Fibroblast of lung (primary cell): ENCODE results near the gene B3GALT5. TPM values are rescaled to one million over a fixed set of nuclear protein-coding genes. Genes with fewer than 3 reads are reported as not detected.

ENCODE experiments used
- DNase-seq, 2 donors: peaks; one replicate each; pipeline versions ENCODE4 v3.0.0 to v3.0.0-alpha.2; 2010; ENCODE audit warnings: low read depth in 2 of 2
- H2AFZ ChIP-seq: 2 replicates; pipeline ENCODE4 v1.5.1; 2012; ENCODE audit warnings: low read length, control low read depth, inconsistent platforms
- H3K27ac ChIP-seq: 2 replicates; pipeline ENCODE4 v1.5.1; 2011; ENCODE audit warnings: low read length, control low read depth; ENCODE audit not compliant: insufficient read depth
- H3K27me3 ChIP-seq: 2 replicates; pipeline ENCODE4 v1.5.1; 2011; ENCODE audit warnings: mild to moderate bottlenecking, low read length; ENCODE audit not compliant: control insufficient read depth, insufficient read depth
- H3K36me3 ChIP-seq: 2 replicates; pipeline ENCODE4 v1.5.1; 2011; ENCODE audit warnings: low read length; ENCODE audit not compliant: control insufficient read depth, insufficient read depth
- H3K4me1 ChIP-seq: 2 replicates; pipeline ENCODE4 v1.5.1; 2011; ENCODE audit warnings: low read length; ENCODE audit not compliant: control insufficient read depth, insufficient read depth; ENCODE audit errors: extremely low read depth
- H3K4me2 ChIP-seq: 2 replicates; pipeline ENCODE4 v1.5.1; 2011; ENCODE audit warnings: low read length, control low read depth; ENCODE audit not compliant: insufficient read depth; ENCODE audit errors: extremely low read depth
- H3K4me3 ChIP-seq, 4 experiments: fragments of 200-600 bp in 1 of 4; sonication (generic) in 1 of 4; replicated peaks in 1 of 4; 2 replicates each; pipeline ENCODE4 v1.5.1; 2011 to 2016; ENCODE audit warnings: low read length in 4 of 4, low read depth in 3 of 4, mild to moderate bottlenecking in 3 of 4, control low read depth in 2 of 4, inconsistent platforms in 1 of 4, mixed read lengths in 1 of 4; ENCODE audit not compliant: insufficient read depth in 1 of 4; ENCODE audit errors: control extremely low read depth in 1 of 4
- H3K79me2 ChIP-seq: 2 replicates; pipeline ENCODE4 v1.5.1; 2012; ENCODE audit warnings: mild to moderate bottlenecking, low read length, inconsistent platforms; ENCODE audit not compliant: control insufficient read depth, insufficient read depth
- H3K9ac ChIP-seq: 2 replicates; pipeline ENCODE4 v1.5.1; 2011; ENCODE audit warnings: mild to moderate bottlenecking, low read length, control low read depth; ENCODE audit not compliant: insufficient read depth
- H3K9me3 ChIP-seq: 2 replicates; pipeline ENCODE4 v1.5.1; 2012; ENCODE audit warnings: low read depth, low read length; ENCODE audit not compliant: control insufficient read depth, insufficient read depth
- H4K20me1 ChIP-seq: 2 replicates; pipeline ENCODE4 v1.5.1; 2011; ENCODE audit warnings: low read length; ENCODE audit not compliant: control insufficient read depth, insufficient read depth; ENCODE audit errors: extremely low read depth
- EZH2 ChIP-seq: IDR thresholded peaks from 2 replicates; pipeline ENCODE4 v1.5.1; 2012; ENCODE audit warnings: low read length, control low read depth, mild to moderate bottlenecking; ENCODE audit errors: missing control alignments
- polyA plus RNA-seq, 2 donors: library from polyadenylated mRNA; depleted of rRNA in 1 of 2; stranded (reverse) in 1 of 2; unstranded in 1 of 2; fragments of >200 nt; gene quantifications; 2 replicates each; pipeline ENCODE4 v1.2.1, GENCODE V29; 2011 to 2012; ENCODE audit warnings: missing spikeins in 1 of 2
- total RNA-seq: library from RNA; depleted of rRNA; stranded (reverse); fragments of >200 nt; gene quantifications from 2 replicates; pipeline ENCODE4 v1.2.1, GENCODE V29; 2014
- TF ChIP-seq, protein P1 (sequence below), 2 donors: IDR thresholded peaks in 1 of 2; conservative IDR thresholded peaks in 1 of 2; 1 replicate in 1 of 2; 2 replicates in 1 of 2; pipeline ENCODE4 v1.5.1; 2011 to 2012; ENCODE audit warnings: low read length in 2 of 2, control low read depth in 1 of 2, inconsistent platforms in 1 of 2, low read depth in 1 of 2, mild to moderate bottlenecking in 1 of 2

B3GALT5 gene
- total and polyA plus RNA-seq, 2 donors (not counting 1 experiment from before 2014, with no cell fraction given): under 0.01 TPM

DNA sequence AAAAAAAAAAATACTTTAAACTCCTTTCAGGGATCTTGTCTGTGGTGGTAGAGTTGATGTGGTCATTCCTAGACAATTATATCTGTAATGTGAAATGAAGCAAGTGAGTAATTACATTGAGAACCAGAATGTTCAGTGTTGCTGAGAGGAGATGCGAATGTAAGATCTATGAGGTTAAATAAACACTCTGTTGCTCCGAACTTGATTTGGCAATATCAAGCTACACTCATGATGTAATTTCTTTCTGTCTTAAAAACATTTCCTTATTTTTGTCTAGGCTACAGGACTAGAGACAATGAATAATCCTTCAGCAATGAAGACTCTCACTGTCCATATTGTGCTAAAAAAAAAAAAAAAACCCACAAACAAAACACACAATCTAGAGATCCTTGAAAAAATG lies 69.1 kb downstream of the B3GALT5 start:
- peak; percentile 43 to 93 for DNase-seq

GRCh38 chr21:39685236-39685635 lies 72.5 kb downstream of the B3GALT5 start:
- Histone ChIP-seq H3K4me2 (no peak overlapping the region), H4K20me1 (no peaks in the 10 kb centered on the region), H3K9me3 (no peaks in the 10 kb centered on the region), H3K4me1 (no peaks in the 10 kb centered on the region), H3K27me3 (no peaks in the 10 kb centered on the region), H3K9ac (no peak overlapping the region), H3K79me2 (no peaks in the 10 kb centered on the region), H3K4me3 (no peak overlapping the region), H3K27ac (no peak overlapping the region), H3K36me3 (no peaks in the 10 kb centered on the region), H2AFZ (no peak overlapping the region)
- DNase-seq: no peak
- no peak for TF ChIP-seq EZH2
- TF ChIP-seq, protein P1, sequence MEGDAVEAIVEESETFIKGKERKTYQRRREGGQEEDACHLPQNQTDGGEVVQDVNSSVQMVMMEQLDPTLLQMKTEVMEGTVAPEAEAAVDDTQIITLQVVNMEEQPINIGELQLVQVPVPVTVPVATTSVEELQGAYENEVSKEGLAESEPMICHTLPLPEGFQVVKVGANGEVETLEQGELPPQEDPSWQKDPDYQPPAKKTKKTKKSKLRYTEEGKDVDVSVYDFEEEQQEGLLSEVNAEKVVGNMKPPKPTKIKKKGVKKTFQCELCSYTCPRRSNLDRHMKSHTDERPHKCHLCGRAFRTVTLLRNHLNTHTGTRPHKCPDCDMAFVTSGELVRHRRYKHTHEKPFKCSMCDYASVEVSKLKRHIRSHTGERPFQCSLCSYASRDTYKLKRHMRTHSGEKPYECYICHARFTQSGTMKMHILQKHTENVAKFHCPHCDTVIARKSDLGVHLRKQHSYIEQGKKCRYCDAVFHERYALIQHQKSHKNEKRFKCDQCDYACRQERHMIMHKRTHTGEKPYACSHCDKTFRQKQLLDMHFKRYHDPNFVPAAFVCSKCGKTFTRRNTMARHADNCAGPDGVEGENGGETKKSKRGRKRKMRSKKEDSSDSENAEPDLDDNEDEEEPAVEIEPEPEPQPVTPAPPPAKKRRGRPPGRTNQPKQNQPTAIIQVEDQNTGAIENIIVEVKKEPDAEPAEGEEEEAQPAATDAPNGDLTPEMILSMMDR (conservative IDR thresholded peaks at IDR 0.05 in 1 of 2, IDR thresholded peaks at IDR 0.05 in 1 of 2; ENCODE audit: low read depth in 1 of 2, low read length in 2 of 2): no peak

More for the DNA sequence above, 69.1 kb downstream of the B3GALT5 start:
- Histone ChIP-seq H4K20me1 (no peaks in the 10 kb centered on the region), H3K4me3 (no peak overlapping the region), H3K27me3 (no peaks in the 10 kb centered on the region), H3K9me3 (no peaks in the 10 kb centered on the region), H3K9ac (no peak overlapping the region), H3K4me1 (no peaks in the 10 kb centered on the region), H2AFZ (no peak overlapping the region), H3K36me3 (no peaks in the 10 kb centered on the region), H3K27ac (no peak overlapping the region), H3K4me2 (no peak overlapping the region), H3K79me2 (no peaks in the 10 kb centered on the region)
- TF ChIP-seq EZH2: no peak
- TF ChIP-seq, protein P1 (conservative IDR thresholded peaks at IDR 0.05 in 1 of 2, IDR thresholded peaks at IDR 0.05 in 1 of 2; ENCODE audit: low read depth in 1 of 2, low read length in 2 of 2): no peak

DNA sequence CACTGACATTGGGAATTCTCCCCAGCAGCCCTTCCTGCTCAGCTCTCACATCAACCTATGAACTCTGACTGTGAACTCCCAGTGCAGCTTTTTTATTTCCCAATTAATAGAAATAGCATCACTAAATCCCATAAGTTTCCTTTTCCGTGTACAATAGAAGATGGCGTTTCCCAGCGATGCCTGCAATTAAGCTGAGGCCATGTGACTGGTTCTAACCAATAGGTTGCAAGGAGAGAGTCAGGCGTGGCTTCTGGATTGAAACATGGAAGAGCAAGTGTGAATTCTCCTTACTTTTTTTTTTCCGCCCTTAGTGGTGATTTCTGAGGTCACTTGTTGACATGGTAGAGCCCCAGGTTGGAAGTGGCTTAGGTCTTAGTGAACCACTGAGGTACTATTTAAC lies 73.3 kb downstream of the B3GALT5 start:
- Histone ChIP-seq H3K4me3 (no peak overlapping the region), H3K4me2 (no peak overlapping the region), H4K20me1 (no peaks in the 10 kb centered on the region), H3K4me1 (no peaks in the 10 kb centered on the region), H3K27me3 (no peaks in the 10 kb centered on the region), H3K36me3 (no peaks in the 10 kb centered on the region), H2AFZ (no peak overlapping the region), H3K27ac (no peak overlapping the region), H3K9ac (no peak overlapping the region), H3K9me3 (no peaks in the 10 kb centered on the region), H3K79me2 (no peaks in the 10 kb centered on the region)
- DNase-seq: no peak
- TF ChIP-seq EZH2: no peak
- TF ChIP-seq, protein P1 (conservative IDR thresholded peaks at IDR 0.05 in 1 of 2, IDR thresholded peaks at IDR 0.05 in 1 of 2; ENCODE audit: low read depth in 1 of 2, low read length in 2 of 2): no peak
